NCI-H1436 (cell line): ENCODE measurements around the gene SLC5A8.

Source experiments
- DNase-seq: peaks from one replicate; lab custom pipeline; 2025; lab: John Stamatoyannopoulos, UW

SLC5A8 gene, protein sequence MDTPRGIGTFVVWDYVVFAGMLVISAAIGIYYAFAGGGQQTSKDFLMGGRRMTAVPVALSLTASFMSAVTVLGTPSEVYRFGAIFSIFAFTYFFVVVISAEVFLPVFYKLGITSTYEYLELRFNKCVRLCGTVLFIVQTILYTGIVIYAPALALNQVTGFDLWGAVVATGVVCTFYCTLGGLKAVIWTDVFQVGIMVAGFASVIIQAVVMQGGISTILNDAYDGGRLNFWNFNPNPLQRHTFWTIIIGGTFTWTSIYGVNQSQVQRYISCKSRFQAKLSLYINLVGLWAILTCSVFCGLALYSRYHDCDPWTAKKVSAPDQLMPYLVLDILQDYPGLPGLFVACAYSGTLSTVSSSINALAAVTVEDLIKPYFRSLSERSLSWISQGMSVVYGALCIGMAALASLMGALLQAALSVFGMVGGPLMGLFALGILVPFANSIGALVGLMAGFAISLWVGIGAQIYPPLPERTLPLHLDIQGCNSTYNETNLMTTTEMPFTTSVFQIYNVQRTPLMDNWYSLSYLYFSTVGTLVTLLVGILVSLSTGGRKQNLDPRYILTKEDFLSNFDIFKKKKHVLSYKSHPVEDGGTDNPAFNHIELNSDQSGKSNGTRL

DNA sequence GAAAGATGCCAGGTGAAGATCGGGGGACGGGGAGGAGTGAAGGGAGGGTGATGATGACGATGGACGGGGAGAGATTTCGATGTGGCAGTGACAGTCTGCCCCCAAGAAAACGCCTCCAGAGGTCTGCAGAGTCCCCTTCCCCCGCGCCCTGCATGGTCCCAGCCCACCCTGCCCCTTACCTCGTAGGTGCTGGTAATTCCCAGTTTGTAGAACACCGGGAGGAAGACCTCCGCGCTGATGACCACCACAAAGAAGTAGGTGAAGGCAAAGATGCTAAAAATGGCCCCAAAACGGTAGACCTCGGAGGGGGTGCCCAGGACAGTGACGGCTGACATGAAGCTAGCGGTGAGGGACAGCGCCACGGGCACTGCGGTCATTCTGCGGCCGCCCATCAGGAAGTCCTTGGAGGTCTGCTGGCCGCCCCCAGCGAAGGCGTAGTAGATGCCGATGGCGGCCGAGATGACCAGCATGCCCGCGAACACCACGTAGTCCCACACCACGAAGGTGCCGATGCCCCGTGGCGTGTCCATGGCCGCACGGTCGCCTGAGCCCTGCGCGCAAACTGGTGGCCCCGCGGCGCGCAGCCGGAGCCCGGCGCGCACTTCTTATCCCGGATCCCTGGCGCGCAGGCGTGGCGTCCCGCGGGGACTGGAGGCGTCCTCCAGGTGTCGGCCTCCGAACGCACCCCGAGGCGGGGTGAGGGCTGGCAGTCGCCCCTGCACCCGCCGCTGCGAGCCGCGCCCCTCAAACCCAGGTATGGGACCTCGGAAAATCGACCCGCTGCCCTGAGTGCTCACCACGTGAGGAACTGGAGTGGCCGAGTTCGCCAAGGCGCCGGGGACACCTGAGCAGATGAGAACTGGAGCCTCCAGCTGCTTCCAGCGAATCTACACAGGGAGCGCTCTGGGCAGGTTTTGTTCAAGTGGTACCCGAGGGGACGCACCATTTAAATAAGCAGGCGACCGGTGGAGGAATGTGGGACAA is at the start of gene SLC5A8:
TSS of gene SLC5A8 (minus strand) at position 920 of the 984 bp plus-strand sequence. CDS start at position 530, 390 bp downstream.
- DNase-seq = no peak

DNA sequence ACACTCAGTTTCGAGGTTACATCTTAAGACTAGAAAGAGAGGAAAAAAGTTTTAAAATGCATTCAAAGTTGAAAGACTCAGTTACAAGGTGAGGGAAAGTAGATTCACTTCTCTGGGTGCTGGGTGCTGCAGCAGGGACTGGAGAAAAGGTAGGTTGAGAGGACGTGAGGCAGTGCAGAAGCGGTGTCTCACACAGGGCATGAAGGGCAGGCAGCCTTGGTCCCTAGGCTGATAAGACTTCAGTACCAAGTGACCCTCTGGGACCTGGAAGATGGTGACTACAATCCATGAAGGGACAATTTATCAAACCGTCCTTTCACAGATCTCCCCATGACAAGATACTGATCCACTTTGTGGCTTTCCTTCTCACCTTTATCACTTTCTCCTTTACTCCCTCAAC is 47.3 kb upstream of the SLC5A8 start:
- DNase-seq = no peak

DNA sequence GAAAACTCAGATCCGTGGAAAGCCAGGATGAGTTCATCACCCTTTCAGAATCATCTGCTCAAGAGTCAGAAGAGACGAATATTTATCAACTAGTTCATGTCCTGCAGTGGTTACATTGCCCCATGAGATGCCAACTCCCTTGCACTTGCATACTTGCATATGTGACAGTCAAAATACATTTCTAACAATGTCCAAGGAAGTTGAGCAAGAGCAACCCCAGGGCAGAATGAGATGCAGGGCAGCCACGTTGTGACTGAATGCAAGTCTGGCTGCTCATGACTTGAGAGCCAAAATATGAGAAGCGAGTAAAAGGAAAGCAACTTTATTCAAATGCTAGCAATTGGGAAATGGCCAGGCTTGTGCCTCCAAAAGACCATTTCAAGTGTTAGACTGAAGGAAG is 46.2 kb upstream of the SLC5A8 start:
- no peak for DNase-seq

DNA sequence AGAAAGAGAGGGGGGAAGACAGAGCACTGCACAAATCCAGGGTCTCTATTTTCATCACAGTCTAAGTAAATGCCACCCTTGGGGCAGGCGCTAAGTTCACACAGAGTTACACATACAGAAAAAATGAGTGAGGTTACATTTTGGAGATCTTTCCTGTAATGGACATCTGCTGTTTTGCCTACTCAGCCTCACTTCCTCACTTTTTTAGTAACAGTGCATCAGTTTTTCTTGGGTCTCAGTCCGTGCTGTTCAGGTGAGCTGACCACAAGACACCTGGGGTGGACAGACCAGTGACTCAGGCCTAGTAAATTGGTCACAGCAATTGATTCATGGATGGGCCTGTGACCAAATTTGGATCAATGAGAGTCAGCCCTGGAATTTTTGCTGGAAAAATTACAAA is 33.6 kb upstream of the SLC5A8 start:
- no peak for DNase-seq

DNA sequence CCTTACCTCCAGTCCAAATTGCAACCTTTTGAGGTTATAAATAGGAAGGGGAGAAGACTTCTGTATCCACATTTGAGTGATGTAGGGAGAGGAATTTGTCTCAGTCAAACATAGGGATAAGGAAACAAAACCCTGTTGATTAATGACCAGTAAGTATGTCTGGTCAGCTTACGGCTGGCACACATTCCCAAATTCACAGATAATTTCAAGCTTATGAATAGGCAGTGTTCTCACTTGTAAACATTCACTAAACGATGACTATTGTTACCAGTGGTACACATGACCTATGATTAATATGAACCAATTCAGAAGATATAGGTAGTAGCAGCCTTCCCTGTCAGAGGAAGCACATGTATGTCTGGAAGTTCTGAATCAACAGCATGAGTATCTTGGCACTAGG is 33.0 kb upstream of the SLC5A8 start:
- no peak for DNase-seq

DNA sequence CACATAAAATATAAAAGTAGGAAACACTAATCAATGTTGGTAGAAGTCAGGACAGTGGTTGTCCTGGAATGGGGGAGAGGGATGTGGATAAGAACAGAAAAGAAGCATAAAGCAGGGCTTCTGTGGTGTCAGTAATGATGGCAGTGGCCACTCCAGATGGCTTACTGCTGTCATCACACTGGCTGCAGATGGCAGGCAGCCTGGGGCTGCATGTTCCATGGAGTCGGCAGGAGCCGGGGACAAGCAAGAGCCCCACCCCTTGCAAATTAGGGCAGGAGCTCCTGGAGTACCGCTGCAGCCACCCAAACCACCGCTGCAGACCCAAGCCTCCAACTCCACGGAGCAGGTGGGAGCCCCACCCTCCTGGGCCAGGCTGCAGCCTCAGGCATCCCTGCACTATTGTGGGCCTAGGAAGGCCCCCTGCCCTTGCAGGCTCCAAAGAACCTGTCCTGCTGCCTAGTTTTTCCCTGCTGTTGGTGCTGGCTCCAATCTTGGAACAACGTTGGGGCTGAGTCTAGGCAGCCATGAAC is 28.8 kb upstream of the SLC5A8 start:
- no peak for DNase-seq

DNA sequence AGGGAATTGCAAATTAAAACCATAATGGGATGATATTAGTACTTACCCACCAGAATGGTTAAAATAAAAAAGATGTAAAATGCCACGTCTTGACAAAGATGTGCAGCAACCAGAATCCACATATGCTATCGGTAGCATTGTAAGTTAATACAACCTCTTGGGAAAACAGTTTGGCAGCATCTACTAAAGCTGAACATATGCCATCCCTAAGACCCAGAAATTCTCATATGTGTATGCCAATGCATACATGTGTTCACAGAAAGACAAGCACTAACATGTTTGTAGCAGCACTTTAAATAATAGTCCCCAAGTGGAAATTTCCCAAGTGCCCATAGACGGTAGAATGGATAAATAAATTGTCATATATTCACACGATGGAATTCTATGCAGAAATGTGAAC is 28.3 kb upstream of the SLC5A8 start:
- DNase-seq = no peak

DNA sequence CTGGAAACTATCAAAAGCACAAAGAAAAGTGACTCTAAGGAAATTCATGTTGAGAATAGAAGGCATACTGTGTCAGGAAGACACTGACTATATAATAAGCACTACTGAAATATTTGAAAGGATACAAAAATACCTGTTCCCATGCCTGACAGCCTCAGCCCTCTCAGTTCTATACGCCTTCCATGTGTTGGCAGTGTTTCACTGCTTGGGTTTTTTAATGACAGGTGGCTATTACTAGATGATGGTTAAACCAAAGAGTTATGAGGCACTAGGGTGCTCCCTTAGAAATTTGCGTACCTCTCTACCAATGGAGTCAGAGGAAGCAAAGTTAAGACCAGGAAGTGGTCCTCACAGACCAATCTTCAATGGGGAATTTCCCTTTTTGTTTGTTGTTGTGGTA is 25.6 kb upstream of the SLC5A8 start:
- no peak for DNase-seq

DNA sequence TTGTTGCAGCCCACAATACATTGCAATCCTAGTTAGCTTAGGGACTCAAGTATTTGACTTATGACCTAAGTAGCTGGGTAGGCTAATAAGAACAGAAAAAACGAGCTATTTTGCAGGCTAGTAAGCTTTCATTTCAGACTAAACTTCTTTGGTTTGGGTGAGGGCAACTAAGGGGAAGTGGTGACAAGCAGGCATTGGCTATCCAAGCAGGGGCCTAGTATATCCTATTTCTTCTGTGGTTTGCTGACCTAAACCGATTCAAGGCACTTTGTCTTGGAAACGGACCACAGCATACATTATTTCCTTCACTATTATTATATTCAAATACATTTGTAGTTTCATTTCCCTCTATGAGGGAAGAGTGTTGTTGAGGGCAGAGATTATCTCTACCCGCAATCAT is 21.6 kb upstream of the SLC5A8 start:
- DNase-seq = no peak

DNA sequence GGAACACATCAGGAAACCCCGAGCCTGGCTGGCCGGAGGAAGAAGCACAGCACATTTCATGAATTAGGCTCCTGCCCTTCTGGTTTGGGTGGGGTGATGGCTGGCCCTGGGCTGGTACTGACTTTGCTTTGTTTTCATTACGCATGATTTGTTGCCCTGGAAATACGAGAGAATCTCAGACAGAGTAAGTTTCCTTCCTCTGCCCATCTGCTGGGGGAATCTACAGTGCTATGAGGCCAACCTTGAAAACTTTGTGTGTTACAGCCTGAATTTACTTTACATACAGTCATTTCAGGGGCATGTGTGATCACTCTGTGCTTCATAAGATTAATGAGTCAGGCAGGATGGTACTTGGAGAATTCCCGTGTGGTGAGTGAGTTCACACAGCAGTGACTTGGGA is 20.5 kb upstream of the SLC5A8 start:
- DNase-seq = no peak

DNA sequence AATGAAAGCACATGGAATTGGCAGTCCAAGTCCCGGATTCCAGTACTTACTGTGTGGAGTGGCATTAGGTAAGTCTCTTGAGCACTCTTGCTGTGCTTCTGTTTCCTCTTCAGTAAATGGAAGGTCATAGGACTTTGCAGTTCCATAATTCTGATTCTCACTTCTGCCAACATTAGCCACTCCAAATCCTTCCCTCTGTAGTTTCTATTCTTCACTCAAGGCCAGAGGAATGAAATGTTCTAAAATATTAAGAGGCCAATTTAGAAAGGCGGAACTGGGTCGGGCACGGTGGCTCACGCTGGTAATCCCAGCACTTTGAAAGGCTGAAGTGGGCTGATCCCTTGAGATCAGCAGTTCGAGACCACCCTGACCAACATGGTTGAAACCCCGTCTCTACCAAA is 19.8 kb upstream of the SLC5A8 start:
- no peak for DNase-seq

DNA sequence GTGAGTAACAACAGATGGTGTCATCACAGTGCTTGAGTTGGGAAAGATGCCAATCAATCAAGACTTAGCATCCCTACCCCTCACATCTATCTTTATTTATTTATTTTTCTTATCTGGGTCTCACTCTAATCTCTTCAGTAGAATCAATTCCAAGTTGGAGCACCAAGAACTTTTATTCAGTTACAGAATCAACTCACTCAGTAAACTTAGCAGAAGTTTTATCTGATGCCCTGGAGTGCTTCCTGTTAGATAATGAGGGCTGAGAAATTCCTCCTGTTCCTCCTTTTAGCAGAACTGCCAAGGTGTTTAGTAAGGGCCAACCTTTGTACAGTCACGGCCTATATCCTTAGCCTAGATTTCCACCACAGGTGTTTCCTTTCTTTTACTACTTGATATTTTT is 11.3 kb upstream of the SLC5A8 start:
- DNase-seq = no peak

DNA sequence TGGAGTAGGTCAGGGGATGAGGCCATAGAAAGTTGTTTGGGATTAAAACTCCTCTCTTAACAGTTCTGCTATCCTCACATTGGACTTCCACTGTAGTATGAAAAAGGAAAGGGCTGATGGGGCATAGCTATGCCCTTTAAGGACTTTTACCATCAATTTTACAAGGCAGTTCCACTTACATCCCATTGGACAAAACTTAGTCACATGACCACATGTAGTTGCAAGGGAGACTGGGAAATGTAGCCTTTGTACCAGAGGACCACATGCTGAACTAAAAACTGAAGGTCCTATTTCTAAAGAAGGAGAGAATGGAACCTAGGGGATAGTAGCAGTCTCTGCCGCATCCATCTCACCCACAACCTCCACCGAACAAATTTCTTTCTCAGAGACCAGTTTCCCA is 6.8 kb upstream of the SLC5A8 start:
- DNase-seq = no peak

DNA sequence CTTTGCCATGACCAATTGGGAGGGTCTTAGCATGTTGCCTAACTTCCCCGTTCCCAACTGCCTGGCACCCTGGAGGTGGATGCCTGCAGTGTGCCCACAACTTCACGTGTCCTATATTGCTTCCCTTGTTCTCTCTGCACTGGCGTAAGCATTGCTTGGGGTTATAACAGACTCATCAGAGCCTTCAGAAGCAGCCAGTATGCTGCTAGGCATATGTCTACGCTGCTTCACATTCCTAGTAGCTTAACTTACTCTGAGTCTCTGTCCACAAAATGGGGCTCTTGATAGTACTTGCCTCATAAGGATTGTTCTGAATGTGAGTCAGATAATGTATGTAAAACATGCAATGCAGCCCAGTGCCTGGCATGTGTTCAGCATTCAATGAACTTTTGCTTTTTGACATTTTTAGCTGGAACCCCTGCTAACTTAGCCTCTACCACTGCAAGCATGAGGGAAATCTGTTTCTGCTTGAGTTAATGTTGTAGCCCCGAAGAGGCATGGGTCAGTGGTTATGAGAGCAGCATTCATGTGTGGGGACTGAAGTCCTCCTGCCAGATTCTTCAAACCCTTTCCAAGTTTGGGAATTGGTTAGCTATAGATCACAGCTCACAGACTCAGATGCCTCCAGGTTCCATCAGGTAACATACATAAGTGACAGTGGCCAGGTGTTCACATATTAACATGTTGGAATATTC is 2.8 kb downstream of the SLC5A8 start:
- DNase-seq = no peak

DNA sequence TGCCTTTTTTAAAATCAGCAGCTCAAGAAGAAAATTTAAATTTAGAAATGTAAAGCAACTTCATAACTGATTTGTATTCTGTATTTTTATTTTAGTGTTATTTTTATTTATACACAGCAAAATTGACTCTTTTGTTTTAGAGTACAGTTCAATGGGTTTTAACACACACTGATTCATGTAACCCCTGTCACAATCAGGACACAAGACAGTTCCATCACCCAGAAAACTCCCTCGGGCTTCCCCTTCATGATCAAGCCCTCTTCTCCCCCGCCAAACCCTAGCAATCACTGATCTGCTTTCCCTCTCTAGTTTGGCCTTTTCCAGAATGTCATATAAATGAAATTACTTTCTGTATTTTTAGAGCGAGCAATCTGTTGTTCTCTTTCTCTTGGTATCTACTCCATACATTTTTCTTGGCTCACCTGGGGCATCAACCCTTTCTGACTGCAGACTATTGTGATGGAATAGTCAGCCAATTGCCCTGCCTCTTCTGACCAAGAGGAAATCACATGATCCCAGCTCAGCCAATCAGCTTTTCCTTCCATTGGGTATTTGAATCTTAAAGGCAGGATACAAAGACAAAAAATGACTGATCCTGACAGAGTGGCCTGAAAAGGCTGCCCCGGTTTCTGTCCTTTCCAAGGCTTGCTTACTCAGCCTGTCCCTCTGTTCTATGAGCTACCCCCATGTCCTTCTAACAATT is 5.3 kb downstream of the SLC5A8 start:
- DNase-seq = no peak

DNA sequence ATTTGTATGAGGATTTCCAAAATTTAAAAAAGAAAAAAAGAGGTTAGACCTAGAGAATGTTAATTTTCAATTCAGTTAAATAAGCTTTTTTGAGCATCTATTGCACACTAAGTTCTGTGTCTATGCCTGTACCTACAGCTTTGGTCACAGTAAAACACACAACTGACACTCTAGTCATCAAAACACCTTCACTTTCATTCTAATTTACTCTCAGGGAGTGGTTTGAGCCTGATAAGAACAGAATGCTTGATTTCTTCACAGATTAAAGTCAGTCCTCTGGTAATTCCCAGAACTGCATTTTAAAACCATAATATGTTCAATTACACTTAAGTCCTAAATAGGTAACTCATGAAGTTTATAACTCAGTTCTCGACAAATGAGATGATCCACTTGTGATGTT is 9.2 kb downstream of the SLC5A8 start:
- no peak for DNase-seq

DNA sequence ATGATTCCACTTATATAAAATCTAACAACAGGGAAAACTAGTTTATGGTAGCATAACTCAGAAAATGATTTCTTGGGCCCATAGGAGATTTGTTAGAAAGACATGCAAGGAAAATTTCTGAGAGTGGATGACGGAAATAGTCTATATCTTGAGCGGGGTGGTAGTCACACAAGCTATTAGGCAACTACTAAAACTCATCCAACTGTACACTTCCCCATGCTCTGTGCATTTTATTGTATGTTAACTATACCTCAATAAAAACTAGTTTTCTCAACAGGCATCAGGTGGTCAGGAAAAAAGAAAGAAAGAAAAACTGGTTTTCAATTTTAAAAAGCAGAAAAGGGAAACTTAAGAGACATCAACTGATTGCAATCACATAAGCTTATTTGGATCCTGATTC is 9.9 kb downstream of the SLC5A8 start:
- no peak for DNase-seq

DNA sequence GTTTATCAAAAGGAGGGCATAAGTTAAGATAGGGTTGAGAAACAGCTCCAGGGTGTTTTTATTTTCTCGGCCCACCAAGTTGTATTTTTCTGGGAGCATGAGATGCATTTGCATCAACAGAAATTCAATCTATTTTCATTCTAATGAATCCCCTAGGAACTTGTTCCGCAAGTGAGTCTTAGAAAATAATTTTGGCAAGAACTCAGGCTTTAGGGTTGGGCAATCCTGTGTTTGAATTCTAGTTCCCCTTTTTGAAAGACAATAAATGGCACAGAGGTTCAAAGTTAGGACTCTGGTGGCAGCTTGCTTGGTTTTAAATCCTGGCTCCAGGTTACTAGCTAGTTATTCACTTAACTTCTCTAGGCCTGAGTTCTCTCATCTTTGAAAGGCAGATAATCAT is 23.7 kb downstream of the SLC5A8 start:
- DNase-seq = no peak

DNA sequence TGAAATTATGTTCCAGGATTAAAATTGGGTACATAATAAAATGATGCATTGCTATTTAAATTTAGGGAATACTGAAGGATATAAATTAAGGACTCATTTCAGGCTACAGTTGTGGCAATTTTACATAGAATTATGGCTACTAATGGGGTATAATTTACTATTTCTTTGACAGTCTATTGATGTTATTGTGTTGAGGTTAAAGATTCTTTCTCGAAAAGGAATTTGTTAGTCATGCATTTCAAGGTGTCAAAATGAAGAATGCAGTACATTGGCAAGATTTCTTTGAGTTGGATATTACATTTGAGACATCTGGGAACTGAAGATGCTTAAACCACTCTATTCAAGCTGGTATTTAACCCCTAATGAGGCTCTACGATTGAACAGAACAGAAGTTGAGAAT is 28.3 kb downstream of the SLC5A8 start:
- no peak for DNase-seq

DNA sequence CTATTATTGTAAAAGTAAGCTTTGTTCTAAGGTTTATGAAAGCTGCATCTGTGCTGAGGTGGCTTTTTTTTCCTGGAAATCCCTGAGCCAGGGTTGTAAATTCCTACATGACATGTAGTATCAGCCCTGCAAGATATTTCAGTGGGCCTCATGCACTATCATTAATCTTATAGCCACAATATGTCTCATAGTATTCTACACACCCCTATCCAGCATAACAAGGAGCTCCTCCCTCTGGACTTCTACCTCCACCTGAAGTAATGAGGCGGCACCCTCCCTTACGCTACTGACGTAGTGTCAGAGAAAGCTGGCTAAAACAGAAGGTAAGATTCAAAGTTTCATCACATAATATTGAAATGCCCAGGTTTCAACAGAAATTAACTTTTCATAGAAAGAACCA is 35.5 kb downstream of the SLC5A8 start:
- DNase-seq = no peak

DNA sequence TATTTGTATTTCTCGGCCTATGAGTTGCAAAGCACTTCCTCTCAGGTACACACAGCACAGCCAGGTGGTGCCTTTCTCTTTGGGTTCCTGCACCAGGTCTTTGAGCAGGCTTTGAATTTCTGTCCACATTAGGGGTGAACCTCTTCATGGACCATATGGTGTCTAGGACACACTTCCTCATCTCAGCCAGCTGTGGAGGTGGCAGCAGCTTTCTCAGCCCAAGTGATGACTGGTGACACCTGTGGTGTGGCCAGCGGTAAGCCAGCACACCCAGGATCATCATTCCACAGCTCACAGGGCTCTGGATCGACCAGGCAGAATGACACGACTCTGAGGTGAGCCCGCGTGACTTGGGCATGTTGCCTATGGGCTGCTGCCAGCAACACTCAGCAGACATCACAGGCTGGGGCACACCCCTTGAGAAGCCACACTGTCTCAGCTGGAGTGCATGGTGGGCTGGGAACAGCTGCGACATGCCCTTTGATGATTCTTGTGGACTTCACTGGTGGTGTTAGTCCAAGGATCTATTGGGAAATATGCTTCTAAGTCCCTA is 36.8 kb downstream of the SLC5A8 start:
- DNase-seq = no peak
